ENCODE results near the gene HYAL2. TPM values are rescaled to one million over a fixed set of nuclear protein-coding genes. Genes with fewer than 3 reads are reported as not detected.

HYAL2 gene
- total RNA-seq, 2 experiments from 2014 or later: 7.7 to 19.7 TPM

DNA sequence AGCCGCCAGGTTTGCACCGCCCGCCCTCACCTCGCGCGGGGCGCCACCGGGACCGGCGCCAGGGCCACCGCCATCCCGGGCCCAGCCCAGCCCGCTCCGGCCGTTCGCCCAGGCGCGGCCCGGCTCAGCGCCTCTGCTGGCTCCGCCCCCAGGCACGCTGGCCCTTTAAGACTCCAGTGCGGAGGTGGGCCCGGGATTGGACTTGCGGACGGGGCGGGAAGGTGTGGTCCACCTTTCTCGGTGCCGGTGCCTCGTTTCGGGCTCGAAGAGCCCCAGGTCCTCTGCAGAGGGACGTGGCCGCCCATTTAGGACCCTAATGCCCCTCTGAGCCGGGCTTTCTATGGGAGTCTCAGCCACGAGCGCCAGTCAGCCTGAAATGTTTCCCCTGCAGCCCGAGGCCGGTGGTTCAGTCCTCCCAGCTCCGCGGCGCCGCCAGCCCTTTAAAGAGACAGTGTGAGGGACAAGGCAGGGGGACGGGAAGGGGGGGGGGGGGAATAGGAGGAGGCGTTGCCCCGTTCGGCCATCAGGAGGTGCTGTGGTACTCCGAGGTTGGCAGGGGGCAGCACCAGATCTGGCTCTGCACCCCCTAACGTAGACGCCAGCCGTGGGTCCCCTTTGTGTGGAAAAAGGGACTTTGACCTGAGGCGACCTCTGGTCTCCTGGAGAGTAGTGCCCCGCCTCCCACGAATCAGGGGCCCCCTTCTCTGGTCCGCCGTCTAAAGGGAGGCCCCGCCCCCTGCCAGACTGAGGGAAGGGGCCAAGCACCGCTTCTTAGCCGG, 1.0 kb downstream of the HYAL2 start:
- Histone ChIP-seq H3K27ac (ENCODE audit: low read depth, low read length, poor library complexity, severe bottlenecking) (peak overlapping the region; percentile 51), H3K9me3 (ENCODE audit: low read length) (no peaks in the 10 kb centered on the region), H3K79me2 (ENCODE audit: insufficient read depth, low read depth, low read length) (no peaks in the 10 kb centered on the region), H3K4me3 (ENCODE audit: low read depth, low read length, poor library complexity, severe bottlenecking) (peak overlapping the region; percentile 72), H3K4me2 (ENCODE audit: low read length) (peak overlapping the region; percentile 73), H2AFZ (ENCODE audit: low read length) (peak overlapping the region; percentile 59), H3K4me1 (ENCODE audit: insufficient read depth, low read length, poor library complexity, severe bottlenecking) (peaks cover 45% of the 10 kb centered on the region), H3K36me3 (ENCODE audit: insufficient read depth, low read length) (peaks cover 24% of the 10 kb centered on the region; the same call in 1 of the 2 replicates), H4K20me1 (ENCODE audit: insufficient read depth, low read length) (no peaks in the 10 kb centered on the region), H3K9me2 (ENCODE audit: insufficient read depth, low read length) (no peaks in the 10 kb centered on the region)
- POLR2A ChIA-PET: interaction anchor here (1.1 kb wide), 1 partner anchor 15 kb away, joined by 6 read pairs; no protein-coding TSS in a partner anchor
- DNase-seq (ENCODE audit: low spot score): peak; percentile 92
- BruUV-seq (replicated peaks): no TSS peak
- intact Hi-C loops (cut with micrococcal nuclease; ENCODE audit: unreplicated experiment): loop anchor here (5.0 kb wide), 1 partner anchor 94 kb away; no protein-coding TSS in a partner anchor
- TF ChIP-seq EZH2phosphoT487 (IDR thresholded peaks at IDR 0.05; ENCODE audit: borderline replicate concordance, low read depth, low read length): no peak
- TF ChIP-seq, protein P1, sequence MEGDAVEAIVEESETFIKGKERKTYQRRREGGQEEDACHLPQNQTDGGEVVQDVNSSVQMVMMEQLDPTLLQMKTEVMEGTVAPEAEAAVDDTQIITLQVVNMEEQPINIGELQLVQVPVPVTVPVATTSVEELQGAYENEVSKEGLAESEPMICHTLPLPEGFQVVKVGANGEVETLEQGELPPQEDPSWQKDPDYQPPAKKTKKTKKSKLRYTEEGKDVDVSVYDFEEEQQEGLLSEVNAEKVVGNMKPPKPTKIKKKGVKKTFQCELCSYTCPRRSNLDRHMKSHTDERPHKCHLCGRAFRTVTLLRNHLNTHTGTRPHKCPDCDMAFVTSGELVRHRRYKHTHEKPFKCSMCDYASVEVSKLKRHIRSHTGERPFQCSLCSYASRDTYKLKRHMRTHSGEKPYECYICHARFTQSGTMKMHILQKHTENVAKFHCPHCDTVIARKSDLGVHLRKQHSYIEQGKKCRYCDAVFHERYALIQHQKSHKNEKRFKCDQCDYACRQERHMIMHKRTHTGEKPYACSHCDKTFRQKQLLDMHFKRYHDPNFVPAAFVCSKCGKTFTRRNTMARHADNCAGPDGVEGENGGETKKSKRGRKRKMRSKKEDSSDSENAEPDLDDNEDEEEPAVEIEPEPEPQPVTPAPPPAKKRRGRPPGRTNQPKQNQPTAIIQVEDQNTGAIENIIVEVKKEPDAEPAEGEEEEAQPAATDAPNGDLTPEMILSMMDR (conservative IDR thresholded peaks at IDR 0.05; ENCODE audit: low read length): peak; percentile 75
- CTCF ChIA-PET (ENCODE audit: unreplicated experiment): no interaction called here

DNA sequence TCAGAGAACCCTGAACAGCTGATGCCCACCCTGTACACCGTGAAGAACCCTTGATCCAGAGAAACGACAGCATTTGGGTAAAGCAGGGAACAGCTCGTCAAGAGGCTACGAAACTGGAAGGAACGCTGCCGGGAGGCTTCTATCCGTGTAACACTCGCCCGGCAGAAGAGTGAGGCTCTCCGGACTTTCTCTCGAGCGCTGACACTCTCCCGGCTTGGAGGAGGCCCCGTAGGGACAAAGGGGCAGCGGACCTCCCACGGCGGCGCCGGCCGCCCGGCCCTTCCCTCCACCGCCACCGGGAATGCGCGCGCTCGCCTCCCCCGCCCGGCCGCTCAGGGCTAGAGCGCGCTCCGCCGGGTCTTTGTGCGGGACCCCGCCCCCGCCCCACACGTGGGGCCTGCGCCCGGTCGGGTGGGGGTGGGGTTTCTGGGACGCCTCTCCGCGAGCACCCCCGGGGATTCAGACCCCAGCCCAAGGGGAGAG, 1.7 kb downstream of the HYAL2 start:
- no TSS peak for BruUV-seq (replicated peaks)
- Histone ChIP-seq H3K79me2 (ENCODE audit: insufficient read depth, low read depth, low read length) (no peaks in the 10 kb centered on the region), H3K4me3 (ENCODE audit: low read depth, low read length, poor library complexity, severe bottlenecking) (peak overlapping the region; percentile 72), H3K9me3 (ENCODE audit: low read length) (no peaks in the 10 kb centered on the region), H3K4me1 (ENCODE audit: insufficient read depth, low read length, poor library complexity, severe bottlenecking) (peaks cover 49% of the 10 kb centered on the region), H3K9me2 (ENCODE audit: insufficient read depth, low read length) (no peaks in the 10 kb centered on the region), H3K36me3 (ENCODE audit: insufficient read depth, low read length) (peaks cover 20% of the 10 kb centered on the region; the same call in 1 of the 2 replicates), H3K4me2 (ENCODE audit: low read length) (peak overlapping the region; percentile 73), H4K20me1 (ENCODE audit: insufficient read depth, low read length) (no peaks in the 10 kb centered on the region), H3K27ac (ENCODE audit: low read depth, low read length, poor library complexity, severe bottlenecking) (peak overlapping the region; percentile 51), H2AFZ (ENCODE audit: low read length) (peak overlapping the region; percentile 59)
- TF ChIP-seq, protein P1 (conservative IDR thresholded peaks at IDR 0.05; ENCODE audit: low read length): no peak
- TF ChIP-seq EZH2phosphoT487 (IDR thresholded peaks at IDR 0.05; ENCODE audit: borderline replicate concordance, low read depth, low read length): no peak
- peak; percentile 82 for DNase-seq (ENCODE audit: low spot score)
- ChIA-PET POLR2A (interaction anchor here (0.9 to 1.1 kb wide), 2 partner anchors 13 to 16 kb away, joined by 5 to 6 read pairs; no protein-coding TSS in a partner anchor), CTCF (ENCODE audit: unreplicated experiment) (interaction anchor here (0.6 kb wide), 1 partner anchor 28 kb away, joined by 3 read pairs; no protein-coding TSS in a partner anchor)
- intact Hi-C loops (cut with micrococcal nuclease; ENCODE audit: unreplicated experiment): loop anchor here (5.0 kb wide), 1 partner anchor 94 kb away; no protein-coding TSS in a partner anchor
